ENCODE measurements around the gene AMPH.

AMPH gene

GRCh38 chr7:38382684-38383083 is 248.5 kb downstream of the AMPH start:
- no peak overlapping the region for H2BK120ac ChIP-seq (ENCODE audit: low read depth, low read length)
- H2BK5ac ChIP-seq (ENCODE audit: low read length), result no peak overlapping the region
- no peak overlapping the region for H2AK5ac ChIP-seq (ENCODE audit: low read depth, low read length)
- H2AFZ ChIP-seq (ENCODE audit: low read length), result no peak overlapping the region
- H3K36me3 ChIP-seq (replicated peaks in 1 of 2; ENCODE audit: control insufficient read depth in 2 of 2, insufficient read depth in 2 of 2, low read length in 2 of 2), result peaks cover 2 to 3% of the 10 kb centered on the region in 2 donors
- no peak overlapping the region for H3K18ac ChIP-seq (ENCODE audit: low read length)
- no peak overlapping the region for H4K8ac ChIP-seq (ENCODE audit: low read depth, low read length)
- no peak overlapping the region for H3K27ac ChIP-seq (replicated peaks; ENCODE audit: low read length)
- no peak overlapping the region for H3K4me2 ChIP-seq (ENCODE audit: insufficient read depth, low read length, poor library complexity, severe bottlenecking)
- no peaks in the 10 kb centered on the region for H3K9me3 ChIP-seq (replicated peaks in 1 of 2; ENCODE audit: control insufficient read depth in 2 of 2, insufficient read depth in 1 of 2, low read depth in 1 of 2, low read length in 2 of 2)
- H3K79me1 ChIP-seq (ENCODE audit: low read depth, low read length), result no peaks in the 10 kb centered on the region
- H3K23ac ChIP-seq (ENCODE audit: low read depth, low read length, poor library complexity), result no peak overlapping the region
- no peaks in the 10 kb centered on the region for H3K27me3 ChIP-seq (ENCODE audit: control insufficient read depth in 3 of 3, insufficient read depth in 3 of 3, low read depth in 1 of 3, low read length in 3 of 3)
- no CpG with 5 or more reads among the region's 2 CpGs for WGBS, 2 donors (ENCODE audit: extremely low coverage in 2 of 2, insufficient read length in 2 of 2, insufficient replicate concordance in 1 of 2)
- H4K91ac ChIP-seq (ENCODE audit: low read depth, low read length, poor library complexity), result no peak overlapping the region
- no peak overlapping the region for H3K9ac ChIP-seq (ENCODE audit: low read depth, low read length, poor library complexity)
- H2BK12ac ChIP-seq (ENCODE audit: low read length), result no peak overlapping the region
- no peak overlapping the region for H2BK15ac ChIP-seq (ENCODE audit: low read length)
- H3K4ac ChIP-seq (ENCODE audit: low read length), result no peak overlapping the region
- no peaks in the 10 kb centered on the region for H3K4me1 ChIP-seq (ENCODE audit: control insufficient read depth in 2 of 2, insufficient read depth in 1 of 2, low read depth in 1 of 2, low read length in 2 of 2)
- H3K4me3 ChIP-seq (ENCODE audit: low read length in 2 of 2), result no peak overlapping the region
- no peak for DNase-seq (ENCODE audit: low spot score)
- no peak overlapping the region for H3K14ac ChIP-seq (ENCODE audit: low read length)

GRCh38 chr7:38375453-38375852 is 255.7 kb downstream of the AMPH start:
- Histone ChIP-seq H3K4ac (ENCODE audit: low read length) (no peak overlapping the region), H3K4me2 (ENCODE audit: insufficient read depth, low read length, poor library complexity, severe bottlenecking) (no peak overlapping the region), H4K91ac (ENCODE audit: low read depth, low read length, poor library complexity) (no peak overlapping the region), H3K79me1 (ENCODE audit: low read depth, low read length) (no peaks in the 10 kb centered on the region), H2BK15ac (ENCODE audit: low read length) (no peak overlapping the region), H3K9ac (ENCODE audit: low read depth, low read length, poor library complexity) (no peak overlapping the region), H3K9me3 (replicated peaks in 1 of 2; ENCODE audit: control insufficient read depth in 2 of 2, insufficient read depth in 1 of 2, low read depth in 1 of 2, low read length in 2 of 2) (peaks cover 0 to 2% of the 10 kb centered on the region in 2 donors), H2BK12ac (ENCODE audit: low read length) (no peak overlapping the region), H3K23ac (ENCODE audit: low read depth, low read length, poor library complexity) (no peak overlapping the region), H3K4me3 (ENCODE audit: low read length in 2 of 2) (no peak overlapping the region), H3K27ac (replicated peaks; ENCODE audit: low read length) (no peak overlapping the region), H2AFZ (ENCODE audit: low read length) (no peak overlapping the region), H4K8ac (ENCODE audit: low read depth, low read length) (no peak overlapping the region), H2AK5ac (ENCODE audit: low read depth, low read length) (no peak overlapping the region), H3K36me3 (replicated peaks in 1 of 2; ENCODE audit: control insufficient read depth in 2 of 2, insufficient read depth in 2 of 2, low read length in 2 of 2) (no peaks in the 10 kb centered on the region), H2BK120ac (ENCODE audit: low read depth, low read length) (no peak overlapping the region), H3K18ac (ENCODE audit: low read length) (no peak overlapping the region), H3K4me1 (ENCODE audit: control insufficient read depth in 2 of 2, insufficient read depth in 1 of 2, low read depth in 1 of 2, low read length in 2 of 2) (no peaks in the 10 kb centered on the region), H2BK5ac (ENCODE audit: low read length) (no peak overlapping the region), H3K14ac (ENCODE audit: low read length) (no peak overlapping the region), H3K27me3 (ENCODE audit: control insufficient read depth in 3 of 3, insufficient read depth in 3 of 3, low read depth in 1 of 3, low read length in 3 of 3) (no peaks in the 10 kb centered on the region)
- DNase-seq (ENCODE audit: low spot score), result no peak
- WGBS, 2 donors (ENCODE audit: extremely low coverage in 2 of 2, insufficient read length in 2 of 2, insufficient replicate concordance in 1 of 2), result no CpG with 5 or more reads among the region's 4 CpGs

- H3K23ac ChIP-seq (ENCODE audit: low read depth, low read length, poor library complexity), result no peak overlapping the region
- no peak overlapping the region for H2BK5ac ChIP-seq (ENCODE audit: low read length)
- H3K4me3 ChIP-seq (ENCODE audit: low read length in 2 of 2), result no peak overlapping the region
- no peak overlapping the region for H2AK5ac ChIP-seq (ENCODE audit: low read depth, low read length)
- no peak for DNase-seq (ENCODE audit: low spot score)
- H2BK12ac ChIP-seq (ENCODE audit: low read length), result no peak overlapping the region
- H3K9me3 ChIP-seq (replicated peaks in 1 of 2; ENCODE audit: control insufficient read depth in 2 of 2, insufficient read depth in 1 of 2, low read depth in 1 of 2, low read length in 2 of 2), result peaks cover 0 to 2% of the 10 kb centered on the region in 2 donors
- no peak overlapping the region for H2BK120ac ChIP-seq (ENCODE audit: low read depth, low read length)
- H2AFZ ChIP-seq (ENCODE audit: low read length), result no peak overlapping the region
- no peak overlapping the region for H3K4ac ChIP-seq (ENCODE audit: low read length)
- H3K27ac ChIP-seq (replicated peaks; ENCODE audit: low read length), result no peak overlapping the region
- H3K9ac ChIP-seq (ENCODE audit: low read depth, low read length, poor library complexity), result no peak overlapping the region
- no CpG with 5 or more reads among the region's 6 CpGs for WGBS, 2 donors (ENCODE audit: extremely low coverage in 2 of 2, insufficient read length in 2 of 2, insufficient replicate concordance in 1 of 2)
- H3K36me3 ChIP-seq (replicated peaks in 1 of 2; ENCODE audit: control insufficient read depth in 2 of 2, insufficient read depth in 2 of 2, low read length in 2 of 2), result no peaks in the 10 kb centered on the region
- peaks cover 0 to 2% of the 10 kb centered on the region in 2 donors for H3K4me1 ChIP-seq (ENCODE audit: control insufficient read depth in 2 of 2, insufficient read depth in 1 of 2, low read depth in 1 of 2, low read length in 2 of 2)
- H3K27me3 ChIP-seq (ENCODE audit: control insufficient read depth in 3 of 3, insufficient read depth in 3 of 3, low read depth in 1 of 3, low read length in 3 of 3), result no peaks in the 10 kb centered on the region
- no peak overlapping the region for H2BK15ac ChIP-seq (ENCODE audit: low read length)
- H3K4me2 ChIP-seq (ENCODE audit: insufficient read depth, low read length, poor library complexity, severe bottlenecking), result no peak overlapping the region
- no peak overlapping the region for H4K8ac ChIP-seq (ENCODE audit: low read depth, low read length)
- no peak overlapping the region for H4K91ac ChIP-seq (ENCODE audit: low read depth, low read length, poor library complexity)
- no peaks in the 10 kb centered on the region for H3K79me1 ChIP-seq (ENCODE audit: low read depth, low read length)
- no peak overlapping the region for H3K14ac ChIP-seq (ENCODE audit: low read length)
- no peak overlapping the region for H3K18ac ChIP-seq (ENCODE audit: low read length)
These were observed 256.7 kb downstream of the AMPH start for GRCh38 chr7:38374507-38374906.

- no peaks in the 10 kb centered on the region for H3K79me1 ChIP-seq (ENCODE audit: low read depth, low read length)
- H2BK120ac ChIP-seq (ENCODE audit: low read depth, low read length), result no peak overlapping the region
- no peaks in the 10 kb centered on the region for H3K36me3 ChIP-seq (replicated peaks in 1 of 2; ENCODE audit: control insufficient read depth in 2 of 2, insufficient read depth in 2 of 2, low read length in 2 of 2)
- no peak overlapping the region for H3K14ac ChIP-seq (ENCODE audit: low read length)
- no peaks in the 10 kb centered on the region for H3K27me3 ChIP-seq (ENCODE audit: control insufficient read depth in 3 of 3, insufficient read depth in 3 of 3, low read depth in 1 of 3, low read length in 3 of 3)
- peak overlapping the region; percentile 7 for H2BK12ac ChIP-seq (ENCODE audit: low read length)
- no peak overlapping the region for H3K9ac ChIP-seq (ENCODE audit: low read depth, low read length, poor library complexity)
- H2BK15ac ChIP-seq (ENCODE audit: low read length), result no peak overlapping the region
- WGBS, 2 donors (ENCODE audit: extremely low coverage in 2 of 2, insufficient read length in 2 of 2, insufficient replicate concordance in 1 of 2), result no CpG with 5 or more reads among the region's 8 CpGs
- H2AK5ac ChIP-seq (ENCODE audit: low read depth, low read length), result no peak overlapping the region
- no peak overlapping the region for H3K4ac ChIP-seq (ENCODE audit: low read length)
- peak overlapping the region; percentile 36 for H2AFZ ChIP-seq (ENCODE audit: low read length)
- no peak overlapping the region for H4K91ac ChIP-seq (ENCODE audit: low read depth, low read length, poor library complexity)
- no peak overlapping the region for H3K27ac ChIP-seq (replicated peaks; ENCODE audit: low read length)
- DNase-seq (ENCODE audit: low spot score), result no peak
- H3K4me3 ChIP-seq (ENCODE audit: low read length in 2 of 2), result peak overlapping the region in 1 of 2 donors; percentile 56
- H3K18ac ChIP-seq (ENCODE audit: low read length), result peak overlapping the region; percentile 25
- peaks cover 0 to 2% of the 10 kb centered on the region in 2 donors for H3K9me3 ChIP-seq (replicated peaks in 1 of 2; ENCODE audit: control insufficient read depth in 2 of 2, insufficient read depth in 1 of 2, low read depth in 1 of 2, low read length in 2 of 2)
- peaks cover 0 to 2% of the 10 kb centered on the region in 2 donors for H3K4me1 ChIP-seq (ENCODE audit: control insufficient read depth in 2 of 2, insufficient read depth in 1 of 2, low read depth in 1 of 2, low read length in 2 of 2)
- no peak overlapping the region for H3K4me2 ChIP-seq (ENCODE audit: insufficient read depth, low read length, poor library complexity, severe bottlenecking)
- H4K8ac ChIP-seq (ENCODE audit: low read depth, low read length), result no peak overlapping the region
- H2BK5ac ChIP-seq (ENCODE audit: low read length), result no peak overlapping the region
- no peak overlapping the region for H3K23ac ChIP-seq (ENCODE audit: low read depth, low read length, poor library complexity)
These were observed 258.0 kb downstream of the AMPH start for GRCh38 chr7:38373155-38373554.
